GM23248 (cell line): ENCODE data around the gene TM2D1.

Experiments used
- EZH2 ChIP-seq: fragments of 200-600 bp; sonication (generic); IDR thresholded peaks from 2 replicates; pipeline ENCODE4 v1.6.1; 2018; ENCODE audit warnings: antibody characterized with exemption, mild to moderate bottlenecking; ENCODE audit not compliant: insufficient read depth, poor library complexity, severe bottlenecking
- EZH2phosphoT487 ChIP-seq: fragments of 200-600 bp; sonication (generic); IDR thresholded peaks from 2 replicates; pipeline ENCODE4 v1.6.1; 2018; ENCODE audit warnings: antibody characterized with exemption, moderate library complexity, mild to moderate bottlenecking, low read depth; ENCODE audit not compliant: insufficient read depth

DNA sequence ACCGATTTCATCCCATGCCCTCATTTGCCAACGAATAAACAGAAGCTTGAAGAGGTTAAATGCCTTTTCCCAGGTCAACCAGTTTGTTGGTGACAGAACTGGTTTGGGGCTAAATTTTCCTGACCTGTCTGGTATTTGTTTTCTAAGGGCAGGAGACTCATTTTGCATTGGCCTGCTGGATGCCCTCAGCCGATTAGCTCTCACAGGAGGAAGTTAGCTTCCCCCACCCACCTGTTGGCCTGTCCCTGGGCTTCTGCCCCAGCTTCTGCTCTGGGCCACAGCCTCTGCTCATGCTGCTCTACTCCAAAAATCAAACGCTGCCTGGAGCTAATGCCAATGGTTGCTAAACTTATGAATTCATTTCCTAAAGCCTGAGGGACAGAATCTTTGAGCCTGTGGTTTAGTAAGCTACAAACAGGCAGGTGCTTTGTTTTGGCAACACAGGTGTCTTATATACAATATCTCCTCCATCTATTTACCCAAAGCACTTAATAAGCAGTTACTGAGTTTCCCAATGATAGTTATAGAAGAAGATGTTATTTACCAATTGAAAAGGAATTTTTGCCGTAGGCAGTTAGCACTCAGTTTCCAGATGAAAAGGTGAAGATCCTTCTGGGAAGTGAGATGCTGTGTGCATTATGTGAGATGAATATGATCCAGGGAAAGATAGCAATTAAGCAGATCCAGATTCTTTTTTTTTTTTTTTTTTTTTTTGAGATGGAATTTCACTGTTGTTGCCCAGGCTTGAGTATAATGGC lies 82.3 kb downstream of the TM2D1 start:
- TF ChIP-seq EZH2, result no peak
- TF ChIP-seq EZH2phosphoT487, result no peak
